ENCODE data around the gene DLGAP1. TPM values are rescaled to one million over a fixed set of nuclear protein-coding genes. Genes with fewer than 3 reads are reported as not detected.

Gene DLGAP1
- total RNA-seq, 1 experiment from 2014 or later, result 0.39 TPM

DNA sequence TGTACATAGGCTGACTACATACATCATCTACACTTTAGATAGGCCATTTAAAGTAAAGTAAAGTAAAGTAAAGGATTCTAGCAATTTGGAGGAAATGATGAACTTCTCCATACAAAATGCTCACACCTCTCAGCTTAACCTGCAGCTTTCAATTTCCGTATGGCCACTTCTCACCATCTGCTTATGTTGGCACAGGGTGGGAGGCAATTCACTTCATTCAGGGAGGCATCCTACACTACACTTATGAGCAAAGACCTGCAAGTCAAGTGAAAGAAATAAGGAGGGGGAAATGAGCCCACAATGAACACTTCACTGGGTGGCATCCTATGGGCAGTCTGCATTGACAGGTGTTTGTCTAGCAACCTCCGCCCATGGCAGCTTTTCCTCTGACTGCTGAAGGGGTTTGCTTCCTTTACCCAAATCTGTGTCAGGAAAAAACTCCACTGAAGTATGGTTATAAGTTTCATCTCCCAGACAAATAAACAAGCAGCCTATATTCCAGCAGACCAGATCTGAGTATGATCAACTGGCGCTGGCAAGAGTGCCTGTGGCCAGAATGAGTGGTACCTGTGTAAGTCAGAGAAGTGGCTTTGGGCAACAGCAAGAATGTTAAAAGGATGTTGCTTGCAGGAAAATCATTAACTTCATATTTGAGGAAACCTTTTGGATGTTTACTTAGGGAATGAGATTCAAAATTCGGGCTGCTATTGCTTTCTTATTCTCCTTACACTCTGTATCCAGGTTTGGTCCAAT lies 556.1 kb downstream of the DLGAP1 start (continued):
- TF ChIP-seq, protein P1, sequence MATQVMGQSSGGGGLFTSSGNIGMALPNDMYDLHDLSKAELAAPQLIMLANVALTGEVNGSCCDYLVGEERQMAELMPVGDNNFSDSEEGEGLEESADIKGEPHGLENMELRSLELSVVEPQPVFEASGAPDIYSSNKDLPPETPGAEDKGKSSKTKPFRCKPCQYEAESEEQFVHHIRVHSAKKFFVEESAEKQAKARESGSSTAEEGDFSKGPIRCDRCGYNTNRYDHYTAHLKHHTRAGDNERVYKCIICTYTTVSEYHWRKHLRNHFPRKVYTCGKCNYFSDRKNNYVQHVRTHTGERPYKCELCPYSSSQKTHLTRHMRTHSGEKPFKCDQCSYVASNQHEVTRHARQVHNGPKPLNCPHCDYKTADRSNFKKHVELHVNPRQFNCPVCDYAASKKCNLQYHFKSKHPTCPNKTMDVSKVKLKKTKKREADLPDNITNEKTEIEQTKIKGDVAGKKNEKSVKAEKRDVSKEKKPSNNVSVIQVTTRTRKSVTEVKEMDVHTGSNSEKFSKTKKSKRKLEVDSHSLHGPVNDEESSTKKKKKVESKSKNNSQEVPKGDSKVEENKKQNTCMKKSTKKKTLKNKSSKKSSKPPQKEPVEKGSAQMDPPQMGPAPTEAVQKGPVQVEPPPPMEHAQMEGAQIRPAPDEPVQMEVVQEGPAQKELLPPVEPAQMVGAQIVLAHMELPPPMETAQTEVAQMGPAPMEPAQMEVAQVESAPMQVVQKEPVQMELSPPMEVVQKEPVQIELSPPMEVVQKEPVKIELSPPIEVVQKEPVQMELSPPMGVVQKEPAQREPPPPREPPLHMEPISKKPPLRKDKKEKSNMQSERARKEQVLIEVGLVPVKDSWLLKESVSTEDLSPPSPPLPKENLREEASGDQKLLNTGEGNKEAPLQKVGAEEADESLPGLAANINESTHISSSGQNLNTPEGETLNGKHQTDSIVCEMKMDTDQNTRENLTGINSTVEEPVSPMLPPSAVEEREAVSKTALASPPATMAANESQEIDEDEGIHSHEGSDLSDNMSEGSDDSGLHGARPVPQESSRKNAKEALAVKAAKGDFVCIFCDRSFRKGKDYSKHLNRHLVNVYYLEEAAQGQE (IDR thresholded peaks at IDR 0.05; ENCODE audit: low read depth), result no peak
- TF ChIP-seq FOSL1 (IDR thresholded peaks at IDR 0.05; ENCODE audit: low read depth) (no peak), EZH2phosphoT487 (IDR thresholded peaks at IDR 0.05; ENCODE audit: borderline replicate concordance) (no peak), SIN3A (IDR thresholded peaks at IDR 0.05; ENCODE audit: low read depth) (no peak)
- TF ChIP-seq, protein P2, sequence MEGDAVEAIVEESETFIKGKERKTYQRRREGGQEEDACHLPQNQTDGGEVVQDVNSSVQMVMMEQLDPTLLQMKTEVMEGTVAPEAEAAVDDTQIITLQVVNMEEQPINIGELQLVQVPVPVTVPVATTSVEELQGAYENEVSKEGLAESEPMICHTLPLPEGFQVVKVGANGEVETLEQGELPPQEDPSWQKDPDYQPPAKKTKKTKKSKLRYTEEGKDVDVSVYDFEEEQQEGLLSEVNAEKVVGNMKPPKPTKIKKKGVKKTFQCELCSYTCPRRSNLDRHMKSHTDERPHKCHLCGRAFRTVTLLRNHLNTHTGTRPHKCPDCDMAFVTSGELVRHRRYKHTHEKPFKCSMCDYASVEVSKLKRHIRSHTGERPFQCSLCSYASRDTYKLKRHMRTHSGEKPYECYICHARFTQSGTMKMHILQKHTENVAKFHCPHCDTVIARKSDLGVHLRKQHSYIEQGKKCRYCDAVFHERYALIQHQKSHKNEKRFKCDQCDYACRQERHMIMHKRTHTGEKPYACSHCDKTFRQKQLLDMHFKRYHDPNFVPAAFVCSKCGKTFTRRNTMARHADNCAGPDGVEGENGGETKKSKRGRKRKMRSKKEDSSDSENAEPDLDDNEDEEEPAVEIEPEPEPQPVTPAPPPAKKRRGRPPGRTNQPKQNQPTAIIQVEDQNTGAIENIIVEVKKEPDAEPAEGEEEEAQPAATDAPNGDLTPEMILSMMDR (IDR thresholded peaks at IDR 0.05 in 2 of 3, conservative IDR thresholded peaks at IDR 0.05 in 1 of 3; ENCODE audit: borderline replicate concordance in 1 of 3, insufficient read depth in 1 of 3, low read depth in 2 of 3, low read length in 2 of 3), result no peak

DNA sequence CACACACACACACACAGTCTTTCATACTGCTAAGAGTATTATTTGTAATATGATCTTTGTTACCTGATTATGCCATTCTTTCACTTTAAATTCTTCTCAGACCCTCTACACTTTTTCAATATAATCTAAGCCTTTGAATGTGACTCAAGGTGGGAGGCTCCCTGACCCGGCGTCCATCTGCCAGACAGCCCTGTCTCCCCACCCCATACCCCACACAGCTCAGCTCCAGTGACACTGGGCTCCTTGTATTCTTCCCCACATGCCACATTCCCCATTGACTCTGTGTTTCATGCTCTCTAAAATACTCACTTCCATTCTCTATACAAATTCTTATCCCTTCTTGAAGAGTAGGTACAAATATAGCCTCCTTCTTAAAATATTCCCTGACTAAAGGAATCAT lies 563.0 kb downstream of the DLGAP1 start:
- Histone ChIP-seq H3K9me2 (ENCODE audit: insufficient read depth) (no peaks in the 10 kb centered on the region), H3K9ac (ENCODE audit: low read length) (no peak overlapping the region), H3K4me2 (ENCODE audit: low read length) (no peak overlapping the region), H3K36me3 (ENCODE audit: control insufficient read depth in 1 of 2, insufficient read depth in 2 of 2, low read length in 2 of 2) (no peaks in the 10 kb centered on the region), H3K27me3 (ENCODE audit: insufficient read depth, low read length) (no peaks in the 10 kb centered on the region), H3K4me1 (ENCODE audit: control insufficient read depth in 1 of 2, insufficient read depth in 2 of 2, low read length in 2 of 2) (no peaks in the 10 kb centered on the region), H3K79me2 (ENCODE audit: insufficient read depth, low read length) (no peaks in the 10 kb centered on the region), H3K4me3 (replicated peaks in 1 of 2; ENCODE audit: low read depth in 1 of 2, low read length in 2 of 2) (no peak overlapping the region), H3K27ac (ENCODE audit: low read depth, low read length) (no peak overlapping the region), H4K20me1 (ENCODE audit: insufficient read depth) (no peaks in the 10 kb centered on the region), H2AFZ (ENCODE audit: low read depth, low read length, poor library complexity, severe bottlenecking) (no peak overlapping the region), H3K9me3 (ENCODE audit: control insufficient read depth in 1 of 2, insufficient read depth in 1 of 2, low read depth in 1 of 2, low read length in 2 of 2) (no peaks in the 10 kb centered on the region)
- DNase-seq (ENCODE audit: low read depth, low spot score) (no peak), ATAC-seq (no peak)
- RAD21 ChIA-PET (ENCODE audit: low non-redundant PET in 1 of 2, low total read pairs in 2 of 2, uncharacterized antibody in 2 of 2, unreplicated experiment in 2 of 2), result no interaction called here
- intact Hi-C loops (cut with micrococcal nuclease), result no loop called here
- CTCF ChIA-PET, result no interaction called here
- POLR2A ChIA-PET, result no interaction called here
- no TSS peak for BruUV-seq (replicated peaks)
- no peak for TF ChIP-seq ZFX (IDR thresholded peaks at IDR 0.05)
- TF ChIP-seq FOSL1 (IDR thresholded peaks at IDR 0.05; ENCODE audit: low read depth), result no peak
- TF ChIP-seq RAD21 (IDR thresholded peaks at IDR 0.05; ENCODE audit: low read depth), result no peak
- no peak for TF ChIP-seq YY1 (IDR thresholded peaks at IDR 0.05; ENCODE audit: extremely low read depth, insufficient replicate concordance, low read depth, low read length)
- no peak for TF ChIP-seq EGR1 (IDR thresholded peaks at IDR 0.05; ENCODE audit: low read depth)
- TF ChIP-seq, protein P3, sequence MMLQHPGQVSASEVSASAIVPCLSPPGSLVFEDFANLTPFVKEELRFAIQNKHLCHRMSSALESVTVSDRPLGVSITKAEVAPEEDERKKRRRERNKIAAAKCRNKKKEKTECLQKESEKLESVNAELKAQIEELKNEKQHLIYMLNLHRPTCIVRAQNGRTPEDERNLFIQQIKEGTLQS (IDR thresholded peaks at IDR 0.05), result no peak
- TF ChIP-seq CEBPB (IDR thresholded peaks at IDR 0.05; ENCODE audit: low read depth), result no peak
- TF ChIP-seq POLR2A (IDR thresholded peaks at IDR 0.05; ENCODE audit: borderline replicate concordance, extremely low read depth, insufficient read depth, insufficient read length), result no peak
- no peak for TF ChIP-seq SRF (IDR thresholded peaks at IDR 0.05; ENCODE audit: low read depth)
- no peak for TF ChIP-seq EZH2phosphoT487 (IDR thresholded peaks at IDR 0.05; ENCODE audit: borderline replicate concordance)
- TF ChIP-seq, protein P1 (IDR thresholded peaks at IDR 0.05; ENCODE audit: low read depth), result no peak
- TF ChIP-seq CBX3 (IDR thresholded peaks at IDR 0.05; ENCODE audit: low read depth), result no peak
- TF ChIP-seq POLR2AphosphoS5 (IDR thresholded peaks at IDR 0.05; ENCODE audit: low read depth, low read length), result no peak
- TF ChIP-seq, protein P4, sequence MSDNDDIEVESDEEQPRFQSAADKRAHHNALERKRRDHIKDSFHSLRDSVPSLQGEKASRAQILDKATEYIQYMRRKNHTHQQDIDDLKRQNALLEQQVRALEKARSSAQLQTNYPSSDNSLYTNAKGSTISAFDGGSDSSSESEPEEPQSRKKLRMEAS (IDR thresholded peaks at IDR 0.05), result no peak

Data from HCT116 (cell line).